ENCODE data around the gene PPP1R10.

PPP1R10 gene

GRCh38 chr6:30554962-30555815 is 61.9 kb downstream of the PPP1R10 start:
- DNase-seq: no peak

- DNase-seq: no peak
Observed at GRCh38 chr6:30554404-30554803, 62.6 kb downstream of the PPP1R10 start.

Measured in activated CD4-positive, CD25-positive, alpha-beta regulatory T cell treated with anti-CD3 and anti-CD28 coated beads, Interleukin-2, amount 50 U/mL, for 72 hours (primary cell).